Activated T-helper 1 cell treated with anti-CD3 and anti-CD28 coated beads, Interleukin-12 subunit alpha, Interleukin-12 subunit beta, Interleukin-2, Interleukin-4 antibody, amounts not matched to agents 30 ng/mL and 10 ng/mL and 1 ng/mL, durations not matched to agents 14 hours and 24 hours and 36 hours (primary cell): Measurements from ENCODE around the gene BCL2L11. TPM values are rescaled to one million over a fixed set of nuclear protein-coding genes. Genes with fewer than 3 reads are reported as not detected.

ENCODE experiments used
- DNase-seq: peaks from one replicate; pipeline ENCODE4 v3.0.0; 2021; ENCODE audit warnings: low spot score
- H3K27ac Mint-ChIP-seq: one replicate; pipeline ENCODE4 v1.8.0; 2021; ENCODE audit warnings: mild to moderate bottlenecking, mixed read lengths
- H3K27me3 Mint-ChIP-seq: one replicate; pipeline ENCODE4 v1.8.0; 2022; ENCODE audit warnings: mild to moderate bottlenecking, moderate library complexity, mixed read lengths; ENCODE audit not compliant: insufficient read depth
- H3K36me3 Mint-ChIP-seq: one replicate; pipeline ENCODE4 v1.8.0; 2021; ENCODE audit warnings: low read depth, mixed read lengths
- H3K4me1 Mint-ChIP-seq: one replicate; pipeline ENCODE4 v1.8.0; 2021; ENCODE audit warnings: low read depth, mixed read lengths
- H3K4me3 Mint-ChIP-seq: one replicate; pipeline ENCODE4 v1.8.0; 2021; ENCODE audit warnings: mild to moderate bottlenecking, moderate library complexity, mixed read lengths
- H3K9me3 Mint-ChIP-seq: one replicate; pipeline ENCODE4 v1.8.0; 2021; ENCODE audit warnings: mixed read lengths
- intact Hi-C: fragments of 100-400 bp; cut with micrococcal nuclease; formaldehyde crosslinking; loops from one replicate; pipeline ENCODE4 v1.15.1; 2024
- total RNA-seq: library from RNA; stranded (reverse); gene quantifications from 2 replicates; pipeline ENCODE4 v1.2.3, GENCODE V29; 2022

BCL2L11 gene
- total RNA-seq, 1 donor from 2014 or later: 335 TPM

DNA sequence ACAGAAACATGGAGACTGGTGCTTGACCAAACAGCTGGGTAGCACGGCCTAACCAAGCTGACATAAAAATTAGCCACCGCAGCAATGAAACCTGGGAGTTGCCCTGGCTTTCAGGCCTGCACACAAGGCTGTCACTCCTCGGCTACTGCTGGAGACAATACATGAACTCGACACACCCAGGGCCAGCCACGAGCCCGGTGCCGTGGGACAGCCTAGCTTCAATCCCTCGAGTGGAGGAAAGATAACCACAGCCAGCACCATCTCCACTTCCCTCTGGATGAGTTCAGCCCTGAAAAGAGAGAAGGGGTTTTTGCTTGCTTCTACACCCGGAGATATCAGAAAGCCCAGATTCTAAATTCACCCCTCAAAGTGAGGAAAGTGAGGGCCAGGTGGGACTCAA lies 78.0 kb downstream of the BCL2L11 start:
- no peak overlapping the region for H3K27ac Mint-ChIP-seq
- H3K27me3 Mint-ChIP-seq: peaks cover 23% of the 10 kb centered on the region
- intact Hi-C loops: no loop called here
- H3K4me3 Mint-ChIP-seq: no peak overlapping the region
- no peaks in the 10 kb centered on the region for H3K9me3 Mint-ChIP-seq
- H3K36me3 Mint-ChIP-seq: peaks cover 11% of the 10 kb centered on the region
- peaks cover 36% of the 10 kb centered on the region for H3K4me1 Mint-ChIP-seq
- DNase-seq: no peak

DNA sequence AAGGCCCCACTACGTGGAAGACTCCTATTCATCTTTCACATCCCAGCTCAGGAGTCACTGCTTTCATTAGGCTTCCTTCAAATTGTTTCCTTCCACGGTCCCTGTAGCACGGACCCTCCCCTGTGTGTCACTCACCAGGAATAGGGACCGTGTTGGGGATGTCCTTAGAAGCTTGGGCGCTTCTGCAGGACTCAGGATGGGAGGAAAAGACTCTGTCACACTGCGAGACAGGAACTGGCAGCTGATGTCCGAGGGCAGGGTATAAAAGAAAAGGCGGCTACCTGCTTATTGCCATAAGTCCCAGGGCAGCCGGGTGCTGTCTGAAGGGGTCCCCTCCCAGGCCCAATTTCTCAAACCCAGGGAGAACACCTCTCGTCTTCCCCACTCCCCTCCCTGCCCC lies 79.1 kb downstream of the BCL2L11 start:
- peak overlapping the region; percentile 16 for H3K27ac Mint-ChIP-seq
- intact Hi-C loops: no loop called here

DNA sequence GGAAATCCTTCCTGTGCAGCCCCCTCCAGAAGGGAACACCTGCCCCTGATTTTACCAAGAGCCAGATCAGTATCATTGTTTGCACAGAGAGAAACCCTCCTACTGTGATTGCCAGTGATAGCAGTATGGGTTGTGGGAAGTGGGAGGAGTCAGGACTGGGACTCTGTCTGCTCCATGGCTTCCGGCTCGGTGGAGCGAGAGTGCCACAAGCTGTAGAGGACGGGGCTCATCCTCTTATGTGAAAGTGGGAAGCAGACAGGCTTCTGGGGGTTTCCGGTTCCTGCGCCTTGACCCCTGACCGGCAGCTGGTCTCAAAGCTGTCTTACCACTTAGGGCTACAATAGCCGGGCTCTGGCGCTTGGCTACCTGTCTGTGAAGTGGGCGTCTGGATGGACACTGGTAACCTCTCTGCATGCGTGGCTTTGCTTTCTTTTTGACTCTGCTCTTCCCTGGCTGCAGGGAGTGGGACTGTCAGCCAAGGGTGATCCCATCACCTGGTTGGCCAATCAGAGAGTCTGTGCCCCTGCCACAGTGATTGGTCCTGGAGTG lies 79.7 kb downstream of the BCL2L11 start:
- H3K27me3 Mint-ChIP-seq: peaks cover 18% of the 10 kb centered on the region
- H3K9me3 Mint-ChIP-seq: no peaks in the 10 kb centered on the region
- H3K4me1 Mint-ChIP-seq: peaks cover 35% of the 10 kb centered on the region
- H3K27ac Mint-ChIP-seq: no peak overlapping the region
- H3K4me3 Mint-ChIP-seq: no peak overlapping the region
- no peak for DNase-seq
- intact Hi-C loops: no loop called here
- peaks cover 18% of the 10 kb centered on the region for H3K36me3 Mint-ChIP-seq

More for the DNA sequence above, 79.1 kb downstream of the BCL2L11 start:
- Mint-ChIP-seq H3K36me3 (peaks cover 16% of the 10 kb centered on the region), H3K27me3 (peaks cover 19% of the 10 kb centered on the region), H3K9me3 (no peaks in the 10 kb centered on the region), H3K4me3 (no peak overlapping the region), H3K4me1 (peaks cover 36% of the 10 kb centered on the region)
- DNase-seq: no peak

GRCh38 chr2:111201214-111201613 lies 80.5 kb downstream of the BCL2L11 start:
- intact Hi-C loops: no loop called here
- H3K27me3 Mint-ChIP-seq: peaks cover 17% of the 10 kb centered on the region
- H3K27ac Mint-ChIP-seq: no peak overlapping the region
- peaks cover 27% of the 10 kb centered on the region for H3K4me1 Mint-ChIP-seq
- DNase-seq: no peak
- peaks cover 17% of the 10 kb centered on the region for H3K36me3 Mint-ChIP-seq
- no peaks in the 10 kb centered on the region for H3K9me3 Mint-ChIP-seq
- H3K4me3 Mint-ChIP-seq: no peak overlapping the region

DNA sequence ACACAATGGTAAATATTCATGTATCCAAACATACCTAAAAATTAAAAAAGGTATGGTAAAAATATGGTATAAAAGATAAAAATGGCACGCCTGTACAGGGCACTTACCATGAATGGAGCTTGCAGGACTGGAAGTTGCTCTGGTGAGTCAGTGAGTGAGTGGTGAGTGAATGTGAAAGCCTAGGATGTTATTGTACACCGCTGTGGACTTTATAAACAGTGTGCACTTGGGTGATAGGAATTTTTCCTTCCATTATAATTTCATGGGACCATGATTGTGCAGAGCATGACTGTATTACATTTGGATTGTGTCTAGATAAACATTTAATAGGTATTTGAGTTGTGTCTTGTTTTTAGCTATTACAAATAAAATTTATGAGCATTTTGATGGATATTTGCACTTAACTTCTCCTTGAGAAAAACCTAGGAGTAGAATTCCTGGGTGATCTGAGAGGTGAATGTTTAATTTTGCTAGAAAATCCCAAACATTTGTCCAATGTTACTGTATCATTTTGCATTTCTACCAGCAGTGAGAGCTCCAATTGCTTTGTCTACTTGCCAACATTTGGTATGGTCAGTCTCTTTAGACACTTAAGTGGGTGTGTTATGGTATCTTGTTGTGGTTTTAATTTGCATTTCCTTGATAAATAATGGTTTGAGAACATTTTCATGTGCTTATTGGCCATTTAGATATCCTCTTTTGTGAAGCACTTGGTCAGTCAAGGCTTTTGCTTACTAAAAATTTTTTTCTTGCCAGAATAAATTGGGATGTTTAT lies 81.7 kb downstream of the BCL2L11 start:
- intact Hi-C loops: no loop called here

GRCh38 chr2:111204706-111205105 lies 84.0 kb downstream of the BCL2L11 start:
- Mint-ChIP-seq H3K4me3 (no peak overlapping the region), H3K27me3 (peaks cover 13% of the 10 kb centered on the region), H3K36me3 (peaks cover 32% of the 10 kb centered on the region), H3K27ac (no peak overlapping the region), H3K9me3 (peaks cover 10% of the 10 kb centered on the region), H3K4me1 (peaks cover 44% of the 10 kb centered on the region)
- no peak for DNase-seq
- intact Hi-C loops: loop anchor here (5.0 kb wide), 1 partner anchor 337 kb away; no protein-coding TSS in a partner anchor

More for the DNA sequence above, 81.7 kb downstream of the BCL2L11 start:
- no peak overlapping the region for H3K4me3 Mint-ChIP-seq
- peaks cover 22% of the 10 kb centered on the region for H3K36me3 Mint-ChIP-seq
- peaks cover 3% of the 10 kb centered on the region for H3K9me3 Mint-ChIP-seq
- H3K27me3 Mint-ChIP-seq: peaks cover 13% of the 10 kb centered on the region
- no peak overlapping the region for H3K27ac Mint-ChIP-seq
- no peak for DNase-seq
- H3K4me1 Mint-ChIP-seq: peaks cover 22% of the 10 kb centered on the region

GRCh38 chr2:111205774-111206173 lies 85.1 kb downstream of the BCL2L11 start:
- peaks cover 8% of the 10 kb centered on the region for H3K27me3 Mint-ChIP-seq
- no peak overlapping the region for H3K4me3 Mint-ChIP-seq
- no peak overlapping the region for H3K27ac Mint-ChIP-seq
- intact Hi-C loops: loop anchor here (5.0 kb wide), 1 partner anchor 338 kb away; no protein-coding TSS in a partner anchor
- peaks cover 13% of the 10 kb centered on the region for H3K9me3 Mint-ChIP-seq
- peaks cover 51% of the 10 kb centered on the region for H3K4me1 Mint-ChIP-seq
- peaks cover 33% of the 10 kb centered on the region for H3K36me3 Mint-ChIP-seq
- DNase-seq: no peak

GRCh38 chr2:111207851-111208250 lies 87.1 kb downstream of the BCL2L11 start:
- Mint-ChIP-seq H3K36me3 (peaks cover 38% of the 10 kb centered on the region), H3K4me1 (peaks cover 43% of the 10 kb centered on the region), H3K9me3 (peaks cover 24% of the 10 kb centered on the region), H3K4me3 (no peak overlapping the region), H3K27ac (peak overlapping the region; percentile 73), H3K27me3 (peaks cover 8% of the 10 kb centered on the region)
- no peak for DNase-seq
- intact Hi-C loops: loop anchor here (1.0 to 5.0 kb wide), 4 partner anchors 12 to 341 kb away; no protein-coding TSS in a partner anchor

GRCh38 chr2:111208639-111209038 lies 87.9 kb downstream of the BCL2L11 start:
- H3K9me3 Mint-ChIP-seq: peaks cover 32% of the 10 kb centered on the region
- peaks cover 8% of the 10 kb centered on the region for H3K27me3 Mint-ChIP-seq
- peak overlapping the region; percentile 73 for H3K27ac Mint-ChIP-seq
- H3K4me3 Mint-ChIP-seq: peak overlapping the region; percentile 39
- H3K4me1 Mint-ChIP-seq: peaks cover 42% of the 10 kb centered on the region
- intact Hi-C loops: loop anchor here (1.0 to 5.0 kb wide), 8 partner anchors 18 to 361 kb away; no protein-coding TSS in a partner anchor
- DNase-seq: no peak
- peaks cover 41% of the 10 kb centered on the region for H3K36me3 Mint-ChIP-seq

GRCh38 chr2:111209045-111209514 lies 88.4 kb downstream of the BCL2L11 start:
- Mint-ChIP-seq H3K9me3 (peaks cover 36% of the 10 kb centered on the region), H3K27me3 (peaks cover 8% of the 10 kb centered on the region), H3K4me1 (peaks cover 42% of the 10 kb centered on the region), H3K36me3 (peaks cover 41% of the 10 kb centered on the region), H3K27ac (peak overlapping the region; percentile 73), H3K4me3 (peak overlapping the region; percentile 39)
- DNase-seq: peak; percentile 62
- intact Hi-C loops: loop anchor here (1.0 to 5.0 kb wide), 8 partner anchors 18 to 362 kb away; no protein-coding TSS in a partner anchor

- DNase-seq: no peak
- intact Hi-C loops: no loop called here
- Mint-ChIP-seq H3K27me3 (peaks cover 7% of the 10 kb centered on the region), H3K4me3 (no peak overlapping the region), H3K4me1 (peaks cover 42% of the 10 kb centered on the region), H3K36me3 (peaks cover 45% of the 10 kb centered on the region), H3K9me3 (peaks cover 46% of the 10 kb centered on the region), H3K27ac (peak overlapping the region; percentile 18)
Observed at GRCh38 chr2:111210036-111210435, 89.3 kb downstream of the BCL2L11 start.

DNA sequence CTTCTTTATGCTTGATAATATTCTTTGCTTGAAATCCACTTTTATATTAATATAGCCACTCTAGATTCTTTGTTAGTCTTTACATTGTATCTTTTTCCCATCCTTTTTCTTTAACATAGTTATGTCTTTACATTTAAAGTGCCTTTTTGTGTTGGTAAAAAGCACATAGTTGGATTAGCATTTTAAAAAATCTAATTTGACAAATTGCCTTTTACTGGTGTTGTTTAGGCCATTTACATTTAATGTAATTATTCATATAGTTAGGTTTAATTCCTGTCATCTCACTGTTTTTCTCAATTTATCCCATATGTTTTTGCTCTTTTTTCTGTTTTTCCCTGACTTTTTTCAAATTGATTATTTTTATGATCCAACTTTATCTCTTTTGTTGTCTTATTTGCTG lies 93.2 kb downstream of the BCL2L11 start:
- H3K36me3 Mint-ChIP-seq: peaks cover 39% of the 10 kb centered on the region
- peak overlapping the region; percentile 38 for H3K27ac Mint-ChIP-seq
- intact Hi-C loops: no loop called here
- no peaks in the 10 kb centered on the region for H3K27me3 Mint-ChIP-seq
- peaks cover 24% of the 10 kb centered on the region for H3K4me1 Mint-ChIP-seq
- DNase-seq: no peak
- no peak overlapping the region for H3K4me3 Mint-ChIP-seq
- peaks cover 39% of the 10 kb centered on the region for H3K9me3 Mint-ChIP-seq
